Hematopoietic multipotent progenitor cell treated with erythropoietin and hydrocortisone succinate and interleukin-3 and kit ligand, for 17 days (in vitro differentiated cells): ENCODE results near the gene VASN.
"Not testable (repeated sequence)": the region's sequence is repeated elsewhere in the genome, so short reads cannot be mapped to it uniquely, and the experiment has no call there.

Experiments
- DNase-seq: peaks from one replicate; pipeline ENCODE4 v3.0.0-alpha.2; 2015; ENCODE audit warnings: low spot score

The VASN gene

DNA sequence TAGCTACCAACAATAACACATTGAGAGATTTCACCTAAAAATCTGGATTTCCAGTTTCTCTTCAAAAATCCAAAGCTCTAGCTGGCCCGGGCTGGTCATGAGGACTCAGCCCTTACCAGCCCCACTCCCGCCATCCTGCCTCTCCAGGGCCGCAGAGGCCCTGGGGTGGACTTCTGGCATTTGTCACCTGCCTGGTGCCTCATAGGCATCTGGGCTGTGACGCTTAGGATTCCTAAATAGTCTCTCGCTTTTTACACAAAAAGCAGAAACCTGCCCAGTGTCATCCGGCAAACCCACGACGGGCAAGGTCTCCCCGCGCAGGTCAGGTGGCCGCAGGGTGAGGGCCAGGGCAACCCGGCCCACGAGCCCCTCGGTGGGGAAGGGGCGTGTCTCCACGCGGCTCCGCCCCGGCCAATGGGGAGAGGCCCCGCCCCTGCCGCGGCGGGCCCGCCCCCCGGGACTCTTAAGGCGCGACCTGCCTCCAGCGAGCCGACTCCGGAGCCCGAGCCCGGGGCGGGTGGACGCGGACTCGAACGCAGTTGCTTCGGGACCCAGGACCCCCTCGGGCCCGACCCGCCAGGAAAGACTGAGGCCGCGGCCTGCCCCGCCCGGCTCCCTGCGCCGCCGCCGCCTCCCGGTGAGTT lies at the start of gene VASN:
VASN (plus strand) TSS at position 492 of the 644 bp plus-strand sequence. CDS start 9,030 bp downstream, outside the sequence.
- peak; percentile 51 for DNase-seq

DNA sequence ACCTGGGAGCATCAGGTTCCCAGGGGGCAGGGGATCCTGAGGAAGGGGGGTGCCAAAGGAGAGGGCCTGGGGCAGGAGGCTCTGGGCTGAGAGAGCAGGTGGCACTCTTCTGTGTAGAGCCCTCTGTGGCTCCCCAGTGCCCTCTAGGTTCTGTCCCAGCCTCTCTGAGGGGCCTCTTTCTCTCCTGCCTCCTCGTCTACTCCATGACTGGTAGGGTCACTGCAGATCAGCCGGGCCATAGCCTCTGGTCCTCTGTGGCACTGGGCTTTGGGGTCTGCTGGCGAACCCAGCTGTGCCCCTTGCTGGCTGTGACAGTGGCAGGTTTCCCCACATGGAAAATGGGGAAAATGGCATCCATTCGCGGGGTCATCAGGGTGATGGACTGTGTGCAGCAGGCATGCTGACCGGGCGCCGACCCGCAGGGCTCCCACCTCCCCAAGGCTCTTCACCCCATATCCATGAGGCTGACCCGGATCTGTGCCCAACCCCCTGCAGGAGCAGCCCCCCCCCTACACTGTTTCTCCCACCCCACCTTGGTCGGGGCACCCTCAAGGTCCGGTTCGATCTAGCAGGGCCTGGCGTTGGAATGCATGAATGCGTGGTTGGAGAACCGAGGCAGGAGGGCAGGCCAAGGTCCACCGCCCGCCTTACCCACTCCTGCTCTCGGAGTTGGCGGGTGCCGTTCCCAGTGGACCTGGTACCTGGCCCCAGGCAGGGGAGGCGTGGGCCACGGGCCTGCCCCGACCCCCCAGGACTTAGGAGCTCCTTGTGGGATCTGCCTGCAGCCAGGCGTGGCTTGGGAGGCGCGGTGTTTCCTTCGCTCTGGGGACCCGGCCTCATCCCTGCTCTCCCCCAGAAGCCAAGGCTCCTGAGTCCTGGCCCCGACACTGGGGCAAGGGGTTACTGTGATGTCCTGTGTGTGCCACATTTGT lies 49.3 kb upstream of the VASN start:
- no peak for DNase-seq

DNA sequence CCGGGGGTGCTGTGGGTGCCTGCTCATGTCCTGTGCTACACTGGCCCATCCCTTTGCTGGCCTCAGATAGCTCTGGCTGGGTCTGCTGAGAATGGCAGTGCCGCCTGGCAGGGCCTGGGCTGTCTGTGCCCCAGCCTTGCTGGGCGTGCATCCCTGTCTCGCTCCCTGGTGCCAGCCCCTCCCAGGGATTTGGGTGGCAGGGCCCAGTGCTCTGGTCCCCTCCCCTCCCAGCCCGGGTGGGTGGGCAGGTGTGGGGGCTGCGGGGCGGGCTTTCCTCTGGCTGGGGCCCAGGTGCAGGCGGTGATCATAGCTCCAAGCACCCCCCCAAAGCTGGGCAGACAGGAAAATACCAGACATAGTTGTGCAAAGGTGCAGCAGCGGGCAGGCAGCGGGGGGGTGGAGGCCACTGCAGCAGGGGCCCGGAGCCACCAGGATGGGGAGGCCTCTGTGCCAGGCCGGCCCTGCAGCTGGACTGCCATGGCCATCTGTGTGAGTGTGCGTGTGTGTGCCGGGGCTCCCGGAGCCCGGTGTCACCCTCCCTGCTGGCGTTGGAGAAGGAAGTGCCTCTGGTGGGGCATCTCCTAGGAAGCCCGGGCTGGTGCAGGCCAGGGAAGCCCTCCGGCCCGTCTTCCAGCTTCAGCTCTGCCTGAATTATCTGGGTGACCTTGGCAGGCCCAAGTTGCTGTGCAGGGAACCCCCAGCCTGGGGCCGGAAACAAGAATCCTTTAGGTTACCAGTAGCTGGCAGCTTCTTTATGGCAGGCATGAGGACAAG lies 48.4 kb upstream of the VASN start:
- no peak for DNase-seq

DNA sequence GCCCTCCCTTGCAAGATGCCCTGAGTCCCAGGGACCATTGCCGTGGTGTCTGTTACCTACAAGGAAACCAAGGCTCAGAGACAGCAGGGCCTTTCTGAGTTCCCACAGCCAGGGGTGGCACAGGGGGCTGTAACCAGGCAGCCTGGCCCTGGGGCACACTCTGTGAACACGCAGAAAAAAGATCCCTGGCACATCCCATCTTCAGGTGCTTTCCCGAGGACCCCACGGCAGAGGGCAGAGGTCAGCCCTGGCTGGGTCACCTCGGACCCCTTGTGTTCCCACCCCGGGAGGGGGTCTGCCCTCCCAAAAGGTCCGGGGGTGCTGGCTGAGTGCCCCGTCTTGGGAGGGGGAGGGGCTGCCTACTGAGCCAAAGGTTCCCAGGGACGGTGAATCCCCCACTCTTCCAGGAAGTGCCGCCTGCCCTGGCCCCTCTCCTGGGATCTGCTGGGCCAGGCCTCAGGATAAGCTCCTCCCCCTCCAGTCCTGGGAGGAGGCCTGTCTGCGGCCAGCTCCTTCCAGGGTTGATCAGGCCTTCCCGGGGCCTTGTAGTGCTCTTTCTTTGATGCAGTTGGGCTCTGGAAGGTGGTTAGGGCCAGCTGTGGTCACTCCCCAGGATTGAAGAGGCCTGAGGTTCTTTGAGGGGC lies 47.7 kb upstream of the VASN start:
- no peak for DNase-seq

DNA sequence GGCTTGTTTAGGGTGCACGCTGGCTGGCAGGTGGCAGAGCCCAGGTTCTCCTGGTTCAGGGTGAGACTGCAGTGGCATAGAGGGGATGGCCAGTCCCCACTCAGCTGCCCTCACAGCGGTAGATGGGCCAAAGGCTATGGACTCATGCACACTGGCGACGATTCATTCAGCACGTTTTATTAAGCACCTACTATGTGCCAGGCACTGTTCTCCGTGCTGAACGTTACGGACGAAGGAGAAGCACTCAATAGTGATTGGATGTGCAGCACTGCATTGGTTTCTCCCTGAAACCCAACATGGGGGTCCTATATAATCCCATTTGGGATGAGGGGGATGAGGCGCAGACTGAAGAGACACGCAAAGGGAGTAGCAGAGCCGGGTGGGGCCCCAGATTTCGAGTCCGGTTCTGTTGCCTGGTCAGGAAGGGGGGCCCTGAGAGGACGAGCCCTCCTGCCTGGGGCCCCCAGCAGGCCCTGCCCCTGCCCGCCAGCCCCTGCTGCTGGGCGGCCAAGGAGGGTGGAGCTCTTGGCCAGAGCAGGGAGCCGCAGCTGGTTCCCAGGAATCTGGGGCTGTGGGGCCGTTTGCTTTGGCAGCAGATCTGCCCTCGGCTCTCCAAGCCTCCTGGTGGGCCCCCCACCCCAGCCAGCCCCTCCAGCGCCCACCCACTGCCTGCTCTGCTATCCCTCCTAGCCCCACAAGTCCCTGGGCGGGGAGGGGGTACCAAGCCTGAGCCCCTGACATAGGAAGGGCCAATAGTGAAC lies 47.0 kb upstream of the VASN start:
- no peak for DNase-seq

DNA sequence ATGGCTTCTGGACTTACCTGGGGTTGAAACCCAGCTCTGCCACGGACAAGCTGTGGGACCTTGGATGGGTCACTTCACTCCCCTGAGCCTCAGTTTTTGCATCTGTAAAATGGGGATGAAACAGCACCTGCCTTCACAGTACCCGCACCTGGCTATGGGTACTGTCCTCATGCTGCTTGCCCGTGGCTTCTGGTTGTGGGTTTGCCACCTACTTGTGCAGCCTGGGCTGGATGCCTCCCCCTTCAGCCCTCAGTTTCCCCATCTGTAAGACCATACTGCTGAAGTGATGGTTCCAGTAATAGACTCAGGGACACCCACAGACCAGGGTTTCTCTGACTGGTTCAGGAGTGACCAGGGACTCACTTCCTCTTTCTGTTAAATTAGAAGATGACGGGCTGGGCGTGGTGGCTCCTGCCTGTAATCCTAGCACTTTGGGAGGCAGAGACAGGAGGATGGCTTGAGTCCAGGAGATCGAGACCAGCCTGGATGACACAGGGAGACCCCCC lies 46.3 kb upstream of the VASN start:
- DNase-seq = no peak

DNA sequence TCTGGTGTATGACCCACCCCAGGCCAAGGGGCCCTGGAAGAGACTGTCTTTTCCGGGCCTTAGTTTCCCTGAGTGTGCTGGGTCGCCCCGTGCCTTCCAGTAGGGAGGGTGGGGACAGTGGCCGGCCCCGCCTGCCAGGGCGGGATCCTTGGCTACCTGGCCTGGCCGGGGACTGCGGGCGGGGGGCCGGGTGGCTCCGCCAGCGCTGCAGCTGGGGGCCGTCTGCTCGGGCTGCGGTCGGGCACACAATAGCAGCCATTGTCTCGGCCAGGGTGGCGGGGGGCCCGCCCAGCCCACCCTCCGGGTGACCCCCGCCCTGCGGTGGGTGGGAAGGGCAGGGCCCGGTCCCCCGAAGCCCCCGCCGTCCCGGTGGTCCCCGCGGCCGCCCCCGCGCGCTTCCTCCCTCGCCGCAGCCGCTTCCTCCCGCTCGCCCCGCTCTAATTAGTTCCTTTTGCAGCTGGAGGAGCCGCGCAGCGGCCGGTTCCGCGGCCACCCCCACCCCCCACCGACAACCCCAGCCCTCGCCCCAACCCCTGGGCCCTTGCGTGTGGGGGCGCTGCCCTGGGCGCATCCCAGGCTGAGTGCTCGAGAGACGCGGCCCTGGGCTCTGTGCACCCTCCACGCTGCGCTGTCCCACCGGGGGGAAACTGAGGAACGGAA lies 44.1 kb upstream of the VASN start:
- no peak for DNase-seq

DNA sequence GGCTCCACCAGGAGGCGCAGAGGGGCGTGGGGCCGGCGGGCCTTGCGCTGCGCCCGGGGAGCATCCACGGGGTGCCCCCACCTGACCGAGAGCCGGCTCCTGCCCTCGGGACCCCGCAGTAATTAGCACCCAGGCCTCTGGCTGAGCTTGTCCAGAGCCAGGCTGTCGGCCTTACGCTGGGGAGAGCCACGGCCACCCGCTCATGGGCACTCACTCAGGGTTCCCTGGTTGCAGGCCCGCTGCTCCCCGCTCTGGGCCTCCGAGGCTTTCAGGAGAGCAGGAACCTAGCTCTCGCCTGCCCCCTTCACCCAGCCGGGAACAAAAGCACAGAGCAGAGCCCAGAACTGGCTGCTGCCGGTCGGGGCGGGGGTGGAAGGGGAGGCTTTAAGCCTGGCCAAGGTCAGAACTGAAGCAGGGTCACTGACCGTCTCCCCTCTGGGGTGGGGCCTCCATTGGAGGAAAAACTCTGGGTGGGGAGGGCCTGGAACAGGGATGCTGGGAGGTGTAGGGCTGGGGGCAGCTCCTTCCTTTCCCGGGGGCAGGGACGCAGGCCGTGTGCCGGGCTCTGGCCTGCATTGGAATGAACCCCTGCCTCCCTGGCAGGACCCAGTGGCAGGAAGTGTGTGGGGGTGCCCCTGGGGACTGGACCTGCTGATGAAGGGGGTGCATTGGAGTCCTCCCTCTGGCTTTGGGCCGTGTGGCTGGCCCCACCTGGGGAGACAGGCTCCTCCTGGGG lies 43.4 kb upstream of the VASN start:
- no peak for DNase-seq

DNA sequence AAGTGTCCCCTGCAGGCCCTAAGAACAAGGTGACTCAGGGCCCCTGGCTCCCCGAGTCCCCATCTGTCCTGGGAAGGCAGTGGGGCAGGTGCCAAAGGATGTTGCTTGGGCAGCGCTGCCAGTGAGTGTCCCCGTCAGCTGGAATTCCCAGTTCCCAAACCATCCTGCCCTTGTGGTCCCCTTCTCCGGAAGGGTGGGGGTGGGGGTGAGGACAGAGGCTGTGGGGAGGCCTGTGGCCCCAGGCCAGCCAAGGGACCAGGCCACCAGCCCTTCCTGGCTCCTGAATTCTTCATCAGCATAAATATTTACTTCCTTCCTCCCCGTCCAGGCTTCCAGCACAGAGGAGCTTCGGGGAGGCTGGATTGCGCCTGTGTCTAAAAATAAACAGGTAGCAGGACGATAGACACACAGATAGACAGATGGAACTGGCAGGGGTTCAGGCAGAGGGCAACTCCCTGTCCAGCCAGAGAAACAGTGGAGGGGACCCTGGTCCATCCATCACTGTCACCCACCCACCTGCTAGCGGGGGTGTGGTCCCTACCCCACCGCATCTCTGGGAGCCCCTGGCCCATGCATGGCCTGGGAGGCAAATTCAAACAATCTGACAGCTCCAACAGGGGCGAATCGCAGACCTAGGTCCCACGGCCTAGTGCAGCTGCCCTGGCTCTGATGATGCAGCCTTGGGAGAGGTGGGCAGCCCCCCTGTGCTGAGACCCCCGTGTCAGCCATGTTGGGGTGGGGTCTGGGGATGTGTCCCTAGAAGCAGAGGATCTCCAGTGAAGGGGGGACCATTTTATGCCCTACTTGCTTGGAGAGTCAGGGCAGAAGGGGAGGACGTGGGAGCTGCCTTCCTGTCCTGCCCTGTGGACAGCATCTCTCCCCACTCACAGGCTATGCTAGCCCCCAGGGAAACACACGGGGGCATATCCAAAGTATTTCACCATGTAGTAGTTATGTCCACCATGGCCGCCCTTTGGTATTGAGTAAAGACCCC lies 42.6 kb upstream of the VASN start:
- no peak for DNase-seq

DNA sequence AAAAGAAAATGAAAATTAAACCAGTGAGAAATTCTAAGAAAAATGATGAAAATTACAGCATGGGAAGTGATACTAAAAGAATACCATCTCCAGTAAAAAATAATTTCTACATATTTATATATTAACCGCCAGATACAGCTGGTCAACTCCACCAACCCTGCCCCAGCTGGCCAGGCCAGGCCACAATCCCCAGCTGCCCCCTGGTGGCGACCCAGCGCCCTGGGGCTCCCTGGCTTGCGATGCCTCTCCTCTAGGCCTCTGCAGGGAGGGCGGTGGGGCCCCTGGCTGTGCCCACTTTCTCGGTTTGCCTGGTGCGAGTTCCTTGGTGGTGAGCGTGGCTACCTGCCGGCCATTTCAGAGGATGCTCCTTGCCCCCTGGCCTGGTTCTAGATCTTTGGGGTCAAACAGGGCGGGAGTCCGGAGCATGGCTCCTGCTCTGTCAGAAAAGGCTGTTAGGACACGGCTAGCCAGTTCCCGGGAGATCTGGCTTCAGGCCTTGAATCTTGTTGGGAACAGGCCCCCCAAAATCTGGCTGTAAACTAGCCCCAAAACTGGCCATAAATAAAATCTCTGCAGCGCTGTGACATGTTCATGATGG lies 41.3 kb upstream of the VASN start:
- DNase-seq = peak; percentile 52

DNA sequence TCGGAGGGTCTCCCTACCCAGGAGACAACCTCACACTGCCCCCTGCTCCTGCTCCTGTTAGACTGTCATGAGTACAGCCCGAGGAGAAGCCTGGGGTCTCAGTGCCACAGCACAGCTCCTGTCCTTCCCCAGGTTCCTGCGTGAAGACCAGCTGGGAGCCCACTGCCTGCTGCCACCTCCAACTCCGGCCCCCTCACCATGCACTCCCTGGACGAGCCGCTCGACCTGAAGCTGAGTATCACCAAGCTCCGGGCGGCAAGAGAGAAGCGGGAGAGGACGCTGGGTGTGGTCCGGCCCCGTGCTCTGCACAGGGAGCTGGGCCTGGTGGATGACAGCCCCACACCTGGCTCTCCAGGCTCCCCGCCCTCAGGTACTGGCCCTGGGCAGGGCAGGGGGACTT lies 39.6 kb upstream of the VASN start:
- DNase-seq = no peak

DNA sequence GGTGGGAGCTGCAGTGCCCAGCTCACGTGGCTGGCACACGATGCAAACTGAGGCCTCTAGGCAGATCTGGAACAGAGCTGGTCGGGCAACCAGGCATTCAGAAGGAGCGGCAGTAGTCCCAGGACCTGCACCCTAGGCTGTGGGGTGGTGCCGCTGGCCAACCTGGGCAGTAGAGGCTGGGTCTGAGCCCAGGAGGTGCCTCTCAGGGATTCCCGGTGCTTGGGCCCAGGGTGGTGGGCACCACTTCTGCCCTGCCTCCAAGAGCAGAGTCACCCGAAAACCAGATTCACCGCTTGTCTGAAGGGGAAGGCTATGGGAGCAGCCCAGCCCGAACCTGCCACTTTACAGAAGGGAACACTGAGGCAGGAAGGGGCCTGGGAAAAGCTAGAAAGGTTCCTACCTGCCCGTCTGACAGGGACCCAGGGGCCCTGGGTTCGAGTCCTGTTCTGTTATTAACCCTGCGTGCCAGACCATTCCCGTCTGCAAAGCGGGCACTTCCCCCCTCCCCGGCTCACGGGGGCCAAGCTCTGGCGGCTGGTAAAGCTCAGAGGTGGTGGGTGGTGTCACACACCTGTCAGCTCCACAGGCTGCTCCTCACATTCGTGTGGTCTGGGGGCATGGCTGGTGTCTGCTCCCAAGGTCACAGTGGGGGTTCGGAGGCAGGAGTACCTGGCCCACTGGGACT lies 38.9 kb upstream of the VASN start:
- DNase-seq = no peak

DNA sequence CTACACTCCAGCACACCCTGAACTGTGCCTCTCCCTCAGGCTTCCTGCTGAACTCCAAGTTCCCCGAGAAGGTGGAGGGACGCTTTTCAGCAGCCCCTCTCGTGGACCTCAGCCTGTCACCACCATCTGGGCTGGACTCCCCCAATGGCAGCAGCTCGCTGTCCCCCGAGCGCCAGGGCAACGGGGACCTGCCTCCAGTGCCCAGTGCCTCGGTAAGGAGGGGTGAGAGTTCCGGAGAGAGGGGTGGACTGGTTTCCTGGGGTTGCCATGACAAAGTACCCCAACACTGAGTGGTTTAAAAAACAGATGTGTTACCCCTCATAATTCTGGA lies 38.4 kb upstream of the VASN start:
- no peak for DNase-seq

DNA sequence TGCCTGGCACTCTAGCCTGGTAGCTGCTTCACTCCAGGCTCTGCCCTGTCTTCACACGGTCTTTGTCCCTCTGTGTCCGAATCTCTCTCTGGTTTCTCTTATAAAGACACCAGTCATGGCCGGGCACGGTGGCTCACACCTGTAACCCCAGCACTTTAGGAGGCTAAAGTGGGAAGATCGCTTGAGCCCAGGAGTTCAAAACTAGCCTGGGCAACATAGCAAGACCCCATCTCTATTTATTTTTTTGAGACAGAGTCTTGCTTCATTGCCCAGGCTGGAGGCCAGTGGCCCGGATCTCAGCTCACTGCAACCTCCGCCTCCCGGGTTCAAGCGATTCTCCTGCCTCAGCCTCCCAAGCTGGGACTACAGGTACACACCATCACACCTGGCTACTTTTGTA lies 37.9 kb upstream of the VASN start:
- DNase-seq = not testable (repeated sequence)

DNA sequence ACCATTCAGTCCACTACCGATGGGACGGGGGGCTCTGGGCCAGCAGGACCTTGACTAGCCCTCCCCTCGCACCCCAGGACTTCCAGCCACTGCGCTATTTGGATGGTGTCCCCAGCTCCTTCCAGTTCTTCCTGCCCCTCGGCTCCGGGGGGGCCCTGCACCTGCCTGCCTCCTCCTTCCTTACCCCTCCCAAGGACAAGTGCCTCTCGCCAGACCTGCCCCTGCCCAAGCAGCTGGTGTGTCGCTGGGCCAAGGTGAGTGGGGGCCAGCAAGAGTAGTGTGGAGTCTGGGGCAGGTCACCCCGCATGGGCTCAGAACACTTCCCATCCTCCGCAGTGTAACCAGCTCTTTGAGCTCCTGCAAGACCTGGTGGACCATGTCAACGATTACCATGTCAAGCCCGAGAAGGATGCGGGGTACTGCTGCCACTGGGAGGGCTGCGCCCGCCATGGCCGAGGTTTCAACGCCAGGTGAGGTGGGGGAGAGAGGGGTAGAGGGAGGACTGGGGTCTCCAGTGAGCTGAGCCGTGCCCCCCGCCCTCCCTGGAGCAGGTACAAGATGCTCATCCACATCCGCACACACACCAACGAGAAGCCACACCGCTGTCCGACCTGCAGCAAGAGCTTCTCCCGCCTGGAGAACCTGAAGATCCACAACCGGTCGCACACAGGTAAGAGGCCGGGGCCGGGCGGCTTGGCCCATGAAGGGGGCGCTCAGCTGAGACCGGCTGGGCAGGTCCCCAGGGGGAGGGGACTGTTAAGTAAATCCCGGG lies 36.7 kb upstream of the VASN start:
- DNase-seq = no peak

DNA sequence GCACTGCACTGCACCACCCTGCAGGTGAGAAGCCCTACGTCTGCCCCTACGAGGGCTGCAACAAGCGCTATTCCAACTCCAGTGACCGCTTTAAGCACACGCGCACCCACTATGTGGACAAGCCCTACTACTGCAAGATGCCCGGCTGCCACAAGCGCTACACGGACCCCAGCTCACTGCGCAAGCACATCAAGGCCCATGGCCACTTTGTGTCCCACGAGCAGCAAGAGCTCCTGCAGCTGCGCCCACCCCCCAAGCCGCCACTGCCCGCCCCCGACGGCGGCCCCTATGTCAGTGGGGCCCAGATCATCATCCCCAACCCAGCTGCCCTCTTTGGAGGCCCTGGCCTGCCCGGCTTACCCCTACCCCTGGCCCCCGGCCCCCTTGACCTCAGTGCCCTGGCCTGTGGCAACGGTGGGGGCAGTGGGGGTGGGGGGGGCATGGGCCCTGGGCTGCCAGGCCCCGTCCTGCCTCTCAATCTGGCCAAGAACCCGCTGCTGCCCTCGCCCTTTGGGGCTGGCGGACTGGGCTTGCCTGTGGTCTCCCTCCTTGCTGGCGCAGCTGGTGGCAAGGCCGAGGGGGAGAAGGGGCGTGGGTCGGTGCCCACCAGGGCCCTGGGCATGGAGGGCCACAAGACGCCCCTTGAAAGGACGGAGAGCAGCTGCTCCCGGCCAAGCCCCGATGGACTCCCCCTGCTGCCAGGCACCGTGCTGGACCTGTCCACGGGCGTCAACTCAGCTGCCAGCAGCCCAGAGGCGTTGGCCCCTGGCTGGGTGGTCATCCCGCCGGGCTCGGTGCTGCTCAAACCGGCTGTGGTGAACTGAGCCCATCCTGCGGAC lies 34.7 kb upstream of the VASN start:
- DNase-seq = no peak
